ENCODE data around the gene BATF. TPM values are rescaled to one million over a fixed set of nuclear protein-coding genes. Genes with fewer than 3 reads are reported as not detected.
"Not testable (repeated sequence)": the region's sequence is repeated elsewhere in the genome, so short reads cannot be mapped to it uniquely, and the experiment has no call there.

Gene BATF
- total RNA-seq, 1 experiment from 2014 or later, result 0.69 TPM

DNA sequence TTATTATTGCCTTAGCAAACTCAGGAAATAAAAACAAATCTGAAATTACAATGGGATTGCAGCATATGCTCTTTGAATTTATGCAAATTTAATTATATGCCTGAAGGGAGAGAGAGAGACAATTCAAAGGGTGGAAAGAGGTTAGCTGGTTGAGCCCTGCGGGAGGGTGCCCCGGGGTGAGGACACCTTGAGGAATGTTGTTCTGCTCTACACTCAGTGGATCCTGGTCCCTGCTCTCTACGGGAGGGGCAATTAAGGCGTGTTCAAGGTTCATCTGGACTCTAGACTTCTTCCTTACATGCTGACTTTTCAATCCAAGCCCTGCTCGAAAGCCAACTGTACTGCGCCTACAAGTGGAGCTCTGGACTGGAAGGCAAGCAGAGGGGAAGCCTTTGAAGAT is 48.1 kb upstream of the BATF start:
- POLR2A ChIA-PET; H3K9me3 ChIP-seq (ENCODE audit: control insufficient read depth in 1 of 2, insufficient read depth in 1 of 2, low read depth in 1 of 2, low read length in 2 of 2); BruUV-seq (replicated peaks); H3K27me3 ChIP-seq (ENCODE audit: insufficient read depth, low read length); H3K4me3 ChIP-seq (replicated peaks in 1 of 2; ENCODE audit: low read depth in 1 of 2, low read length in 2 of 2); H3K36me3 ChIP-seq (ENCODE audit: control insufficient read depth in 1 of 2, insufficient read depth in 2 of 2, low read length in 2 of 2); H3K27ac ChIP-seq (ENCODE audit: low read depth, low read length); ATAC-seq; H3K4me2 ChIP-seq (ENCODE audit: low read length); CTCF ChIA-PET; RAD21 ChIA-PET (ENCODE audit: low non-redundant PET in 1 of 2, low total read pairs in 2 of 2, uncharacterized antibody in 2 of 2, unreplicated experiment in 2 of 2); DNase-seq (ENCODE audit: low read depth, low spot score); intact Hi-C loops (cut with micrococcal nuclease); H4K20me1 ChIP-seq (ENCODE audit: insufficient read depth); H3K79me2 ChIP-seq (ENCODE audit: insufficient read depth, low read length); H3K4me1 ChIP-seq (ENCODE audit: control insufficient read depth in 1 of 2, insufficient read depth in 2 of 2, low read length in 2 of 2); H3K9me2 ChIP-seq (ENCODE audit: insufficient read depth); H2AFZ ChIP-seq (ENCODE audit: low read depth, low read length, poor library complexity, severe bottlenecking); H3K9ac ChIP-seq (ENCODE audit: low read length): not testable (repeated sequence)

DNA sequence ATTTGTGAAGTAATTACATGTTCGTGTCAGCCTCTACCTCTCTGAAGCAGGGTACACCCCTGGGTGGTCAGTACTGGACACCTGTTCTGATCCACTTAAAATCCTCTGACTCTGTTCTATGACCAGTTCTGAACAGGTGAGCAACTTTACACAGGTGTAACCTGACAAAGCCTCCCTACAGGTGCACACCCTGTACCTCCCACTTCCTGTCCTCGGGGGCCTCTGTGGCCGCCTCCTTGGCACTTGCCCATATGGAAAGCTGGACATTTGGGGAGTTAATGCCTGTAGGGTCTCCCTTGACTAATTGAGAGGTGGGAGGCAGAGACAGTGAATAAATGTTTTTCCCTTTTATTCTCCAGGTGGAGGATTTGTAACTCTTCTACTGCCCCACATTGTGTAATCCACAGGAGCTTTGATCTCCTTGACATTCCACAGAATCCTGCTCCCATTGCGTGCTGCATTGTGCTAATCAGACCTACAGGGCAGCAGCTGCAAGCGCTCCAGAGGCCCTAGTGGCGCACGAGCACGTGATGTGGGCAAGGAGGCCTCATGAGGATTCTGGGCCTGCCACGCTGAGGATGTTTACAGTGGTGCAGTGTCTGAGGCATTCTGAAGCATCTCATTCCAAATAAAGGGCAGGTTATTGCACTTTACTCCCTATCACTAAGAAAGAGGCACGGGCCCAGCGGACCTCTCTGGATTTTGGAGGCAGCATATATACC is 45.8 kb upstream of the BATF start:
- no peaks in the 10 kb centered on the region for H3K9me2 ChIP-seq (ENCODE audit: insufficient read depth)
- POLR2A ChIA-PET, result no interaction called here

More for the DNA sequence above, 45.8 kb upstream of the BATF start:
- peaks cover 4% of the 10 kb centered on the region; the same call in 1 of the 2 replicates for H3K27me3 ChIP-seq (ENCODE audit: insufficient read depth, low read length)
- H4K20me1 ChIP-seq (ENCODE audit: insufficient read depth), result no peaks in the 10 kb centered on the region
- H2AFZ ChIP-seq (ENCODE audit: low read depth, low read length, poor library complexity, severe bottlenecking), result no peak overlapping the region
- no peak overlapping the region for H3K4me3 ChIP-seq (replicated peaks in 1 of 2; ENCODE audit: low read depth in 1 of 2, low read length in 2 of 2)
- no TSS peak for BruUV-seq (replicated peaks)
- DNase-seq (ENCODE audit: low read depth, low spot score), result no peak
- CTCF ChIA-PET, result no interaction called here
- RAD21 ChIA-PET (ENCODE audit: low non-redundant PET in 1 of 2, low total read pairs in 2 of 2, uncharacterized antibody in 2 of 2, unreplicated experiment in 2 of 2), result no interaction called here
- no peaks in the 10 kb centered on the region for H3K9me3 ChIP-seq (ENCODE audit: control insufficient read depth in 1 of 2, insufficient read depth in 1 of 2, low read depth in 1 of 2, low read length in 2 of 2)
- intact Hi-C loops (cut with micrococcal nuclease), result no loop called here
- ATAC-seq, result no peak
- H3K9ac ChIP-seq (ENCODE audit: low read length), result no peak overlapping the region
- TF ChIP-seq CEBPB (IDR thresholded peaks at IDR 0.05; ENCODE audit: low read depth), result no peak
- TF ChIP-seq, protein P1, sequence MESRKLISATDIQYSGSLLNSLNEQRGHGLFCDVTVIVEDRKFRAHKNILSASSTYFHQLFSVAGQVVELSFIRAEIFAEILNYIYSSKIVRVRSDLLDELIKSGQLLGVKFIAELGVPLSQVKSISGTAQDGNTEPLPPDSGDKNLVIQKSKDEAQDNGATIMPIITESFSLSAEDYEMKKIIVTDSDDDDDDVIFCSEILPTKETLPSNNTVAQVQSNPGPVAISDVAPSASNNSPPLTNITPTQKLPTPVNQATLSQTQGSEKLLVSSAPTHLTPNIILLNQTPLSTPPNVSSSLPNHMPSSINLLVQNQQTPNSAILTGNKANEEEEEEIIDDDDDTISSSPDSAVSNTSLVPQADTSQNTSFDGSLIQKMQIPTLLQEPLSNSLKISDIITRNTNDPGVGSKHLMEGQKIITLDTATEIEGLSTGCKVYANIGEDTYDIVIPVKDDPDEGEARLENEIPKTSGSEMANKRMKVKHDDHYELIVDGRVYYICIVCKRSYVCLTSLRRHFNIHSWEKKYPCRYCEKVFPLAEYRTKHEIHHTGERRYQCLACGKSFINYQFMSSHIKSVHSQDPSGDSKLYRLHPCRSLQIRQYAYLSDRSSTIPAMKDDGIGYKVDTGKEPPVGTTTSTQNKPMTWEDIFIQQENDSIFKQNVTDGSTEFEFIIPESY (IDR thresholded peaks at IDR 0.05; ENCODE audit: extremely low read depth, insufficient replicate concordance, low read length), result no peak
- no peak for TF ChIP-seq JUND (IDR thresholded peaks at IDR 0.05)
- no peak for TF ChIP-seq POLR2AphosphoS5 (IDR thresholded peaks at IDR 0.05; ENCODE audit: low read depth, low read length)
- TF ChIP-seq, protein P2, sequence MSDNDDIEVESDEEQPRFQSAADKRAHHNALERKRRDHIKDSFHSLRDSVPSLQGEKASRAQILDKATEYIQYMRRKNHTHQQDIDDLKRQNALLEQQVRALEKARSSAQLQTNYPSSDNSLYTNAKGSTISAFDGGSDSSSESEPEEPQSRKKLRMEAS (IDR thresholded peaks at IDR 0.05), result no peak
- TF ChIP-seq, protein P3, sequence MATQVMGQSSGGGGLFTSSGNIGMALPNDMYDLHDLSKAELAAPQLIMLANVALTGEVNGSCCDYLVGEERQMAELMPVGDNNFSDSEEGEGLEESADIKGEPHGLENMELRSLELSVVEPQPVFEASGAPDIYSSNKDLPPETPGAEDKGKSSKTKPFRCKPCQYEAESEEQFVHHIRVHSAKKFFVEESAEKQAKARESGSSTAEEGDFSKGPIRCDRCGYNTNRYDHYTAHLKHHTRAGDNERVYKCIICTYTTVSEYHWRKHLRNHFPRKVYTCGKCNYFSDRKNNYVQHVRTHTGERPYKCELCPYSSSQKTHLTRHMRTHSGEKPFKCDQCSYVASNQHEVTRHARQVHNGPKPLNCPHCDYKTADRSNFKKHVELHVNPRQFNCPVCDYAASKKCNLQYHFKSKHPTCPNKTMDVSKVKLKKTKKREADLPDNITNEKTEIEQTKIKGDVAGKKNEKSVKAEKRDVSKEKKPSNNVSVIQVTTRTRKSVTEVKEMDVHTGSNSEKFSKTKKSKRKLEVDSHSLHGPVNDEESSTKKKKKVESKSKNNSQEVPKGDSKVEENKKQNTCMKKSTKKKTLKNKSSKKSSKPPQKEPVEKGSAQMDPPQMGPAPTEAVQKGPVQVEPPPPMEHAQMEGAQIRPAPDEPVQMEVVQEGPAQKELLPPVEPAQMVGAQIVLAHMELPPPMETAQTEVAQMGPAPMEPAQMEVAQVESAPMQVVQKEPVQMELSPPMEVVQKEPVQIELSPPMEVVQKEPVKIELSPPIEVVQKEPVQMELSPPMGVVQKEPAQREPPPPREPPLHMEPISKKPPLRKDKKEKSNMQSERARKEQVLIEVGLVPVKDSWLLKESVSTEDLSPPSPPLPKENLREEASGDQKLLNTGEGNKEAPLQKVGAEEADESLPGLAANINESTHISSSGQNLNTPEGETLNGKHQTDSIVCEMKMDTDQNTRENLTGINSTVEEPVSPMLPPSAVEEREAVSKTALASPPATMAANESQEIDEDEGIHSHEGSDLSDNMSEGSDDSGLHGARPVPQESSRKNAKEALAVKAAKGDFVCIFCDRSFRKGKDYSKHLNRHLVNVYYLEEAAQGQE (IDR thresholded peaks at IDR 0.05; ENCODE audit: low read depth), result no peak
- no peak for TF ChIP-seq SRF (IDR thresholded peaks at IDR 0.05; ENCODE audit: low read depth)
- TF ChIP-seq TCF7L2 (IDR thresholded peaks at IDR 0.05; ENCODE audit: borderline replicate concordance, extremely low read depth, insufficient read depth, insufficient read length), result no peak
- no peak for TF ChIP-seq POLR2A (IDR thresholded peaks at IDR 0.05; ENCODE audit: borderline replicate concordance, extremely low read depth, insufficient read depth, insufficient read length)
- no peak for TF ChIP-seq EGR1 (IDR thresholded peaks at IDR 0.05; ENCODE audit: low read depth)
- TF ChIP-seq CBX3 (IDR thresholded peaks at IDR 0.05; ENCODE audit: low read depth), result no peak
- TF ChIP-seq ZNF274 (IDR thresholded peaks at IDR 0.05; ENCODE audit: low read depth, low read length), result no peak
- no peak for TF ChIP-seq SP1 (IDR thresholded peaks at IDR 0.05; ENCODE audit: low read depth)
- H3K4me2 ChIP-seq (ENCODE audit: low read length), result no peak overlapping the region
- H3K79me2 ChIP-seq (ENCODE audit: insufficient read depth, low read length), result no peaks in the 10 kb centered on the region
- H3K4me1 ChIP-seq (ENCODE audit: control insufficient read depth in 1 of 2, insufficient read depth in 2 of 2, low read length in 2 of 2), result no peaks in the 10 kb centered on the region
- H3K36me3 ChIP-seq (ENCODE audit: control insufficient read depth in 1 of 2, insufficient read depth in 2 of 2, low read length in 2 of 2), result no peaks in the 10 kb centered on the region
- no peak overlapping the region for H3K27ac ChIP-seq (ENCODE audit: low read depth, low read length)
